GM12864 (cell line): Measurements from ENCODE around the gene RETREG2.

Source experiments
- DNase-seq: peaks from one replicate; pipeline ENCODE4 v3.0.0-alpha.2; 2011; ENCODE audit warnings: low read depth
- H3K4me3 ChIP-seq: 2 replicates; pipeline ENCODE4 v1.5.1; 2011; ENCODE audit warnings: mild to moderate bottlenecking, low read depth, low read length, control low read depth
- CTCF ChIP-seq: IDR thresholded peaks from 2 replicates; pipeline ENCODE4 v1.5.1; 2011; ENCODE audit warnings: low read depth, mild to moderate bottlenecking, moderate library complexity, low read length, control low read depth, inconsistent platforms; ENCODE audit errors: missing control alignments

The RETREG2 gene

DNA sequence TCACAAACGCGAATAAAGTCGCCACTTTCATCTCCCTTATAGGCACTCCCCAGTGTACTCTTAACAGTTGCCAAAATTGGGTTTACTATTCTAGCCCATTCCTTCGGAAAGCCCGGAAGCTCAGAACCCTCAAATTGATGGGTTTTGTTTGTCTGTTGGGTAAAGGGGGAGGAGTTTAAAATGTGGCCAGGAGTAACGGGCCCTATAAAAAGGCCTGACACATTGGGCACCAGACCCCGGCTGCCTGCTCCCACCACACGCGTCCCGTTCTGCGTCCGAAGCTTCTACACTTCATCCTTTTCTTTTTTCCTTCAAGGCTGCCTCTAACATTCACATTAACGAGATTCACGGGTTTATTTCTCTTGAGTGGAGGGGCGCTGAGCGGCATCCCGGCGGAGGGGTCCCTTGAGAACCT lies 18.3 kb upstream of the RETREG2 start:
- H3K4me3 ChIP-seq = peak overlapping the region; percentile 77
- no peak for TF ChIP-seq CTCF
- no peak for DNase-seq

DNA sequence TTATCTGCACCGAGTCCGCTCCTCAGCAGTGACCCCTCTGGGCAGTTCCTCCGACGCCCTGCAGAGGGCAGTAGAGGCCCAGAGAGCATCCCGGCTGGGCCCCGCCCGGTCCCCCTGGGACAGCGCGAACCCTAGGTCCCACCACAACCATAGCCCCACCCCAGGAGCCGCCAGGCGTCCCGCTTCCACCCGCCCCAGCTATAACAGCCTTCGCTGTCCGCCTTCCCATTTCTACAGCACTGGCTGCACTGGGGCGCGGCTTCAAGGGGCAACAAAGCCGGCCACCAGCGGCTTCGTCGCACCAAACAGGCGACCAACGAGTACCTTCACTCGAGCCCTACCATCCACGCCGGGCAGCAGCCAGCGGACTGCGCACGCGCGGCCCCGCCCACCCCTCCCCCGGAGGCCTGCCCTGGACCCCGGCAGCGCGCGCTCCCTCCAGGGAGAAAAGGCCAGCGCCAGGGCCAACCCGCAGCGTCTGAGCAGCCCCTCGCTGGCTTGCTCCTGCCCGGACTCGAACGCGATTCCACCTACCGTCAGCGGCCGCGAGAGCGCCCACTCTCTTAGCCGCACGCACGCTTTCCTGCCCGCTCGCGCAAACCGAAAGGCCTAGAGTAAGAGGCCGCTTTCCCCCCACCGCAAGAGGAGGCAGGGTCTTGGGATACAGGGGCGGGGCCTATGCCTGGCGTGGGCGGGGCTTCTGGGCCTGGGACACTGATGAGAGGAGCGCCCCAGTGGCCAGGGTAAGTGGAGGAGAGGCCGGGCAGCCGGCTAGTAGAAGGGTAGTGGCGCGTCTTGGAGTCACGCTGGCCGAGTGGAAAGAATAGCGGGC lies 17.7 kb upstream of the RETREG2 start, which contains the start of gene NHEJ1:
Gene NHEJ1, minus strand, starts transcription at position 630 of the 832 bp plus-strand sequence. CDS start 2,453 bp downstream, outside the sequence.
- peak; percentile 95 for TF ChIP-seq CTCF
- H3K4me3 ChIP-seq = peak within 1 kb of the TSS; percentile 77
- DNase-seq = peak; percentile 65

DNA sequence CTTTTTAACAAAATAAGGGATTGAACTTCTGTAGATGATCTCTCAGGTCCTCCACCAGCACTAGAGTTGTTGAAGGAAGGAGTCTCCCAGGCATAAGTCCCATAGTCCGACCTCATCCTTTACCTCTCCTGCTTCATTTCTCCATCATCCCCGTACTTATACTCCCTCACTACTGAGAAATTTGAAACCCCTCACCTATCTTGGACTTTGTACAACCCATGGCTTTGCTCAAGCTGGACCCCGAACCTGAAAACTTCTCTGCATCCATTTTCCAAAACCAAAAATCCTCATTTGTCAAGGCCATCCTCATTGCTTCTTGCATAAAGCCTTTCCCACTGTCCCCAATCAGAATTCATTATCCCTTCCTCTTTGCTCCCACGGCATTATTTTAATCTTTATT lies 17.0 kb upstream of the RETREG2 start:
- no peak for TF ChIP-seq CTCF
- peak overlapping the region; percentile 77 for H3K4me3 ChIP-seq
- DNase-seq = no peak

- no peak overlapping the region for H3K4me3 ChIP-seq
- no peak for DNase-seq
- no peak for TF ChIP-seq CTCF
These were observed 14.9 kb upstream of the RETREG2 start for GRCh38 chr2:219163156-219163555.

- DNase-seq = no peak
- no peak overlapping the region for H3K4me3 ChIP-seq
- TF ChIP-seq CTCF = no peak
These were observed 12.8 kb upstream of the RETREG2 start for GRCh38 chr2:219165058-219165911.

DNA sequence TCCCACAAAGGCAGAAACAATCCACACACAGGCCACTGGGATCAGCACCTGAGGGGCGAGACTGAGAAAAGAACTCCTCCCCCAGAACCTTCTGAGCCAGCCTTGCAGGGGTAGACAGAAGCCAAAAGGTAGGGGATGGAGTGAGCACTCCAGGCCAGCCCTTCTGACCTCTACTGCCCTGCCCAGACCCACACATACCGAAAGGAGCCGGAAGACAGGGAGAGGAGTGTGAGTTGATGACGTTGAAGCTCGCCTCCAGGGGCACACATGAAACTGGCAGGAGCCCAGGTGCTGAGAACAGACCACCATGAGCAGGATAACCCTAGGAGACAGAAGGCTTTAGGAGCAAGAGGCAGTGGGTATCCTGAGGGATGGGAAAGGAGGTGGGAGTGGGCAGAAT lies 10.1 kb upstream of the RETREG2 start:
- no peak for TF ChIP-seq CTCF
- no peak overlapping the region for H3K4me3 ChIP-seq
- no peak for DNase-seq
